ENCODE data around the gene SERINC3. TPM values are rescaled to one million over a fixed set of nuclear protein-coding genes. Genes with fewer than 3 reads are reported as not detected.

SERINC3 gene
- total and polyA plus RNA-seq, 2 donors (not counting 1 experiment from before 2014, with no cell fraction given): 120 to 238 TPM

DNA sequence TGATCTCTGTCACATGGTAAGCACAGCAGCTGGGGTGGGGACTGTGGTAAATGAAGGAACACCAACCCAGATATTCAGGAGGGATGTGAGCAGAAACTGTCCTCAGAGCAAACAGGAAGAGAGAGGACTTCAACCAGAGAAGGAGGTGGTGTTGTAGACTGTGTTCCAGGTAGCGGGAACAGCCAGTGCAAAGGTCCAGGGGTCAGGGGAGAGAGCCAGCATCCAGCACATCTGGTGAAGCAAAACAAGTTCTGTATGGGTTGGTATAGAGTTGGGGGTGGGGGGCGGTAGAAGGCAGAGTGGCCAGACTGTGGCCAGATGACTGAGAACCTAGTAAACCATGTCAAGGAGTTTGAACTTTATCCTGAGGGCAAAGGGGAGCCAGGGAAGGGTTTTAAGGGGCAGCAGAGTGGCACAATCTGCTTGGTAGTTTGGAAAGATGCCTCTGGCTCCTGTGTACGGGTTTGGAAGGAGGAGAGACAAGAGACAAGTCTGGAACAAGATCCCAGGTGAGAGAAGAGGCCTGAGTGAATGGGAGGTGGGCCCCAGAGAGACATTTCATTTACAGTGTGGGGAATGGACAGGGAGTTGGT lies 73.9 kb downstream of the SERINC3 start:
- Histone ChIP-seq H4K20me1 (ENCODE audit: control insufficient read depth, extremely low read depth, insufficient read depth, low read length) (no peaks in the 10 kb centered on the region), H3K79me2 (ENCODE audit: control insufficient read depth, insufficient read depth, low read length) (no peaks in the 10 kb centered on the region), H3K9me3 (ENCODE audit: control insufficient read depth, insufficient read depth, low read depth, low read length) (no peaks in the 10 kb centered on the region), H3K27me3 (ENCODE audit: control insufficient read depth, insufficient read depth, low read length) (peaks cover 4% of the 10 kb centered on the region), H3K9ac (ENCODE audit: insufficient read depth, low read length) (no peak overlapping the region), H3K4me1 (ENCODE audit: control insufficient read depth, extremely low read depth, insufficient read depth, low read length) (no peaks in the 10 kb centered on the region), H3K4me2 (ENCODE audit: extremely low read depth, insufficient read depth, low read length) (no peak overlapping the region), H3K4me3 (replicated peaks in 1 of 4; ENCODE audit: control extremely low read depth in 1 of 4, insufficient read depth in 1 of 4, low read depth in 3 of 4, low read length in 4 of 4) (no peak overlapping the region), H3K27ac (ENCODE audit: insufficient read depth, low read length) (no peak overlapping the region), H3K36me3 (ENCODE audit: control insufficient read depth, insufficient read depth, low read length) (no peaks in the 10 kb centered on the region), H2AFZ (ENCODE audit: low read length) (no peak overlapping the region)
- no peak for DNase-seq (ENCODE audit: low read depth in 2 of 2)
- TF ChIP-seq EZH2 (IDR thresholded peaks at IDR 0.05; ENCODE audit: low read length, missing control alignments): no peak
- TF ChIP-seq, protein P1, sequence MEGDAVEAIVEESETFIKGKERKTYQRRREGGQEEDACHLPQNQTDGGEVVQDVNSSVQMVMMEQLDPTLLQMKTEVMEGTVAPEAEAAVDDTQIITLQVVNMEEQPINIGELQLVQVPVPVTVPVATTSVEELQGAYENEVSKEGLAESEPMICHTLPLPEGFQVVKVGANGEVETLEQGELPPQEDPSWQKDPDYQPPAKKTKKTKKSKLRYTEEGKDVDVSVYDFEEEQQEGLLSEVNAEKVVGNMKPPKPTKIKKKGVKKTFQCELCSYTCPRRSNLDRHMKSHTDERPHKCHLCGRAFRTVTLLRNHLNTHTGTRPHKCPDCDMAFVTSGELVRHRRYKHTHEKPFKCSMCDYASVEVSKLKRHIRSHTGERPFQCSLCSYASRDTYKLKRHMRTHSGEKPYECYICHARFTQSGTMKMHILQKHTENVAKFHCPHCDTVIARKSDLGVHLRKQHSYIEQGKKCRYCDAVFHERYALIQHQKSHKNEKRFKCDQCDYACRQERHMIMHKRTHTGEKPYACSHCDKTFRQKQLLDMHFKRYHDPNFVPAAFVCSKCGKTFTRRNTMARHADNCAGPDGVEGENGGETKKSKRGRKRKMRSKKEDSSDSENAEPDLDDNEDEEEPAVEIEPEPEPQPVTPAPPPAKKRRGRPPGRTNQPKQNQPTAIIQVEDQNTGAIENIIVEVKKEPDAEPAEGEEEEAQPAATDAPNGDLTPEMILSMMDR (conservative IDR thresholded peaks at IDR 0.05 in 1 of 2, IDR thresholded peaks at IDR 0.05 in 1 of 2; ENCODE audit: low read depth in 1 of 2, low read length in 2 of 2): no peak

Other genes starting within 250 kb of the SERINC3 start
- 5.1 and 8.6 TPM in 2 replicates for gene FITM2, start 210.9 kb downstream of the SERINC3 start, total RNA-seq
- gene FITM2, start 210.9 kb downstream of the SERINC3 start, polyA plus RNA-seq: 6.8 and 9.7 TPM in 2 replicates
- not detected in 2 replicates for gene R3HDML, start 185.0 kb downstream of the SERINC3 start, total RNA-seq
- gene R3HDML, start 185.0 kb downstream of the SERINC3 start, polyA plus RNA-seq: not detected in 2 replicates
- gene HNF4A, start 166.4 kb downstream of the SERINC3 start, total RNA-seq: not detected in 2 replicates
- gene HNF4A, start 166.4 kb downstream of the SERINC3 start, polyA plus RNA-seq: not detected in 2 replicates
- 10.3 and 12.6 TPM in 2 replicates for gene TTPAL, start 46.2 kb downstream of the SERINC3 start, total RNA-seq
- gene TTPAL, start 46.2 kb downstream of the SERINC3 start, polyA plus RNA-seq: 11.9 and 12.3 TPM in 2 replicates
- 140 and 234 TPM in 2 replicates for gene PKIG, start 60.5 kb upstream of the SERINC3 start, total RNA-seq
- gene PKIG, start 60.5 kb upstream of the SERINC3 start, polyA plus RNA-seq: 132 and 192 TPM in 2 replicates
- 5.4 and 6.9 TPM in 2 replicates for gene ADA, start 129.6 kb upstream of the SERINC3 start, total RNA-seq
- gene ADA, start 129.6 kb upstream of the SERINC3 start, polyA plus RNA-seq: 3.8 and 21.9 TPM in 2 replicates
- gene CCN5, start 193.3 kb upstream of the SERINC3 start, total RNA-seq: 21.1 and 31.4 TPM in 2 replicates
- 1.6 and 122 TPM in 2 replicates for gene CCN5, start 193.3 kb upstream of the SERINC3 start, polyA plus RNA-seq
- gene KCNK15, start 223.8 kb upstream of the SERINC3 start, total RNA-seq: 1.8 and 4.1 TPM in 2 replicates
- gene KCNK15, start 223.8 kb upstream of the SERINC3 start, polyA plus RNA-seq: 0.03 and 2.2 TPM in 2 replicates